Dendritic cell treated with granulocyte-macrophage colony-stimulating factor and Interleukin-4, amounts not matched to agents 40 ng/mL and 50 ng/mL, for 4 days (primary cell): ENCODE measurements around the gene DCAKD.

Experiments used
- H3K27ac Mint-ChIP-seq: one replicate; pipeline ENCODE4 v1.8.0; 2022; ENCODE audit warnings: mild to moderate bottlenecking, mixed read lengths
- H3K27me3 Mint-ChIP-seq: one replicate; pipeline ENCODE4 v1.8.0; 2022; ENCODE audit warnings: mild to moderate bottlenecking, mixed read lengths
- H3K36me3 Mint-ChIP-seq: one replicate; pipeline ENCODE4 v1.8.0; 2022; ENCODE audit warnings: low read depth, mixed read lengths
- H3K4me1 Mint-ChIP-seq: one replicate; pipeline ENCODE4 v1.8.0; 2022; ENCODE audit warnings: low read depth, mixed read lengths
- H3K4me3 Mint-ChIP-seq: one replicate; pipeline ENCODE4 v1.8.0; 2022; ENCODE audit warnings: mild to moderate bottlenecking, moderate library complexity, mixed read lengths
- H3K9me3 Mint-ChIP-seq: one replicate; pipeline ENCODE4 v1.8.0; 2022; ENCODE audit warnings: mixed read lengths
- intact Hi-C: fragments of 100-400 bp; cut with micrococcal nuclease; formaldehyde crosslinking; loops from one replicate; pipeline ENCODE4 v1.15.0; 2022

The DCAKD gene

GRCh38 chr17:45051060-45051719 is at the start of gene DCAKD:
DCAKD (minus strand) TSS chr17:45051632; CDS start chr17:45034885, 16,747 bp downstream.
- Mint-ChIP-seq H3K4me1 (peaks cover 26% of the 10 kb centered on the region), H3K27ac (peak within 1 kb of the TSS; percentile 90), H3K9me3 (no peaks in the 10 kb centered on the region), H3K4me3 (peak within 1 kb of the TSS; percentile 84), H3K36me3 (peaks cover 2% of the 10 kb centered on the region), H3K27me3 (no peaks in the 10 kb centered on the region)
- intact Hi-C loops = no loop called here

- Mint-ChIP-seq H3K27ac (no peak overlapping the region), H3K27me3 (no peaks in the 10 kb centered on the region), H3K4me3 (no peak overlapping the region), H3K9me3 (no peaks in the 10 kb centered on the region), H3K36me3 (peaks cover 100% of the 10 kb centered on the region), H3K4me1 (no peaks in the 10 kb centered on the region)
- intact Hi-C loops = loop anchor here (10.0 kb wide), 2 partner anchors 74 to 184 kb away; partner anchors contain the start of gene GFAP
Measured at GRCh38 chr17:45098869-45099616, 47.6 kb upstream of the DCAKD start.

- Mint-ChIP-seq H3K27me3 (no peaks in the 10 kb centered on the region), H3K4me1 (no peaks in the 10 kb centered on the region), H3K9me3 (no peaks in the 10 kb centered on the region), H3K36me3 (peaks cover 100% of the 10 kb centered on the region), H3K27ac (no peak overlapping the region), H3K4me3 (no peak overlapping the region)
- intact Hi-C loops = loop anchor here (10.0 kb wide), 2 partner anchors 73 to 183 kb away; partner anchors contain the start of gene GFAP
Measured at GRCh38 chr17:45098081-45098868, 46.8 kb upstream of the DCAKD start.

- intact Hi-C loops = loop anchor here (10.0 kb wide), 2 partner anchors 72 to 182 kb away; partner anchors contain the start of gene GFAP
- Mint-ChIP-seq H3K27me3 (no peaks in the 10 kb centered on the region), H3K27ac (no peak overlapping the region), H3K9me3 (no peaks in the 10 kb centered on the region), H3K4me3 (no peak overlapping the region), H3K36me3 (peaks cover 100% of the 10 kb centered on the region), H3K4me1 (no peaks in the 10 kb centered on the region)
Measured at GRCh38 chr17:45096926-45097325, 45.5 kb upstream of the DCAKD start.

- H3K36me3 Mint-ChIP-seq = peaks cover 100% of the 10 kb centered on the region
- H3K27me3 Mint-ChIP-seq = no peaks in the 10 kb centered on the region
- no peaks in the 10 kb centered on the region for H3K4me1 Mint-ChIP-seq
- H3K27ac Mint-ChIP-seq = no peak overlapping the region
- H3K4me3 Mint-ChIP-seq = no peak overlapping the region
- intact Hi-C loops = loop anchor here (10.0 kb wide), 2 partner anchors 71 to 181 kb away; partner anchors contain the start of gene GFAP
- H3K9me3 Mint-ChIP-seq = no peaks in the 10 kb centered on the region
Measured at GRCh38 chr17:45096141-45096540, 44.7 kb upstream of the DCAKD start.

GRCh38 chr17:45093444-45094110 is 42.1 kb upstream of the DCAKD start:
- Mint-ChIP-seq H3K4me1 (no peaks in the 10 kb centered on the region), H3K36me3 (peaks cover 100% of the 10 kb centered on the region), H3K27me3 (no peaks in the 10 kb centered on the region), H3K9me3 (no peaks in the 10 kb centered on the region), H3K4me3 (no peak overlapping the region), H3K27ac (no peak overlapping the region)
- intact Hi-C loops = loop anchor here (10.0 kb wide), 2 partner anchors 69 to 179 kb away; partner anchors contain the start of gene GFAP

- intact Hi-C loops = loop anchor here (10.0 kb wide), 2 partner anchors 68 to 178 kb away; partner anchors contain the start of gene GFAP
- no peaks in the 10 kb centered on the region for H3K27me3 Mint-ChIP-seq
- no peak overlapping the region for H3K27ac Mint-ChIP-seq
- no peaks in the 10 kb centered on the region for H3K9me3 Mint-ChIP-seq
- H3K4me3 Mint-ChIP-seq = no peak overlapping the region
- no peaks in the 10 kb centered on the region for H3K4me1 Mint-ChIP-seq
- peaks cover 100% of the 10 kb centered on the region for H3K36me3 Mint-ChIP-seq
Measured at GRCh38 chr17:45092911-45093430, 41.5 kb upstream of the DCAKD start.

- intact Hi-C loops = loop anchor here (10.0 kb wide), 2 partner anchors 67 to 177 kb away; partner anchors contain the start of gene GFAP
Measured at GRCh38 chr17:45091778-45092425, 40.5 kb upstream of the DCAKD start.

GRCh38 chr17:45090711-45091110 is 39.3 kb upstream of the DCAKD start:
- Mint-ChIP-seq H3K4me3 (no peak overlapping the region), H3K4me1 (no peaks in the 10 kb centered on the region), H3K9me3 (no peaks in the 10 kb centered on the region), H3K27ac (no peak overlapping the region), H3K36me3 (peaks cover 100% of the 10 kb centered on the region), H3K27me3 (no peaks in the 10 kb centered on the region)
- intact Hi-C loops = loop anchor here (10.0 kb wide), 2 partner anchors 66 to 176 kb away; partner anchors contain the start of gene GFAP

More at GRCh38 chr17:45091778-45092425, 40.5 kb upstream of the DCAKD start:
- Mint-ChIP-seq H3K27ac (no peak overlapping the region), H3K36me3 (peaks cover 100% of the 10 kb centered on the region), H3K4me1 (no peaks in the 10 kb centered on the region), H3K9me3 (no peaks in the 10 kb centered on the region), H3K27me3 (no peaks in the 10 kb centered on the region), H3K4me3 (no peak overlapping the region)

- intact Hi-C loops = no loop called here
- Mint-ChIP-seq H3K27me3 (no peaks in the 10 kb centered on the region), H3K27ac (no peak overlapping the region)
Measured at GRCh38 chr17:45088741-45089140, 37.3 kb upstream of the DCAKD start.

GRCh38 chr17:45087978-45088377 is 36.5 kb upstream of the DCAKD start:
- Mint-ChIP-seq H3K4me3 (no peak overlapping the region), H3K27me3 (no peaks in the 10 kb centered on the region), H3K27ac (no peak overlapping the region), H3K36me3 (peaks cover 99% of the 10 kb centered on the region), H3K4me1 (no peaks in the 10 kb centered on the region), H3K9me3 (no peaks in the 10 kb centered on the region)
- intact Hi-C loops = no loop called here

More at GRCh38 chr17:45088741-45089140, 37.3 kb upstream of the DCAKD start:
- Mint-ChIP-seq H3K9me3 (no peaks in the 10 kb centered on the region), H3K4me1 (no peaks in the 10 kb centered on the region), H3K36me3 (peaks cover 100% of the 10 kb centered on the region), H3K4me3 (no peak overlapping the region)

- Mint-ChIP-seq H3K4me1 (no peaks in the 10 kb centered on the region), H3K4me3 (no peak overlapping the region), H3K27ac (no peak overlapping the region), H3K27me3 (no peaks in the 10 kb centered on the region), H3K36me3 (peaks cover 99% of the 10 kb centered on the region), H3K9me3 (no peaks in the 10 kb centered on the region)
- intact Hi-C loops = no loop called here
Measured at GRCh38 chr17:45087504-45087975, 36.1 kb upstream of the DCAKD start.
